Measurements from ENCODE around the gene CTNNA3.
"Not testable (repeated sequence)": the region's sequence is repeated elsewhere in the genome, so short reads cannot be mapped to it uniquely, and the experiment has no call there.

The CTNNA3 gene

DNA sequence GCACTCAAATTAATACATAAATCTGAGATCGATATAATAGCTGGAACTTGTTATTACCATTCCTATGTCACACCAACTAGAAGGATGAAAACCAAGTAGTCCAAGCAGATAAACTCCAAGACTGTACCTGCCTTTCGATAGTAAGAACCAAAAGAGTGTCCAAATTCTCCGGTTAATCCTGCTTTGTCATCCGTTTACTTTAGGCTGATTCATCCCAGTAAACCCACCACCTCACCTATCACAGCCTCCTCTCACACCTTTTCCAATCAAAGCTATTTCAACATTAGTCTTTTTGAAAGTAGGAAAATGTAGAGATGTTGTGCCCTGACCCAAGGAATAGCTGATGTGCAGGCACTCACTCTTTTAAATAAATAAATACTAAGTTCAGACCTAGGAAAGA, 177.2 kb downstream of the CTNNA3 start:
- no peak for DNase-seq (ENCODE audit: low spot score)

DNA sequence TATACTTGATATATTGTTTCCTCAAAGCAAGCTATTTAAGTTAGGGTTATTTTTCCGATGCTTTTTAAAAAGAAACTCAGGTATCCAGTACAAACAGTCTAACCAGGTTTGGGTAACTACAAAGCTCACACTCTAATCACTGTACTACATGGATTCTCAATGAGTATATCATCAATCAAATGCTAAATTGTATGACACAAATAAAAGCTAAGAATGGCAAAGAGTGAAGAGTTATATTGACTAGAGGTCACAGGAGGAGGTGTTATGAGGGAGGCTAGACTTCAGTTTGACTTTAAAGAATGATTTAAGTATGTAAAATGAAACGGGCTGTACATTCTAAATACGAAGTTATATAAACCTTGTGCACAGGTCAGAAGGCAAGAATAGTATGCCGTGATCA, 178.0 kb downstream of the CTNNA3 start:
- DNase-seq (ENCODE audit: low spot score): no peak

DNA sequence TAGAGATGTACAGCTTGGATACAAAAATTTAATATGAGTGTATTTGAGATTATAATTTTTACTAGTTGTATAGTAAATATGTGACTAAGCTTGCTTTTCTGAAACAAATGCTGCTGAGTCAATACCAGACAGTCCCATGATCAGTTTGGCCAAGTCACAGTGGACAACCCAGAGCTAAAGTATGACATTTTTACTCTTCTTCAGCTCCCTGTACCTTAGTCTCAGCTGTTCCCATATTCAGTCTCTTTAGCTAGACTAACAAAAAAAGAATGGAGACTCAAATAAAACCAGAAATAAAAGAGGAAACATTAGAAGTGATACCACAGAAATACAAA, 189.3 kb downstream of the CTNNA3 start:
- no peak for DNase-seq (ENCODE audit: low spot score)

DNA sequence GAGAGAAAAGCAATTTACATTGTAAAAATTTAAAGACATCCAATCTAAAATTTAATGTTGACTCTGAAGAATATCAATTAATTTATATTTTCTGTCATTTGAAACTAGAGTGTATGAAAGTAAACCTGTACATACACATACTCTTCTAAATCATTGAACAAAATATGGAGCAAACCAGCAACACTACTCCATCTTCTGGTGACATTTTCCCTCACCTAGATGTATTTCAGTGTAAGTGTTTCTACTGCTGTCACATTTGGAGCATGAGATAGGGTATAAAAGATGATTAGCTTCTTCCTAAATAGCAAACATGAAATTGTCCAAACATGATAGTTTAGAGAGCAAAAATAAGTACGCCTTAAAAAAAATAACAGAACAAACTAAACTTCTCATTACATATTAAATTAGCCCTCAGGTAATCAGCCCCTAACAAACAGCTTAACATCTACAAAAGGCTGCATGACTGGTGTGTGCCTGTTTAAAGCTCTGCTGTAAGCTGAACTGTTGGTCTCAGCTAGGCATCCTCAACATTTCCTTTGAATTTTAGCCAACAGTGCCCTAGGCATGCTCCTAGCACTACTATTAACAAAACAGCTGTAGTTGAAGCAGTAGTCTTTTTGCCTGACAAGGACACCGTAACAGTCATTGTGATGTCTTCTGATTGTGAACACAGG, 189.8 kb downstream of the CTNNA3 start:
- no peak for DNase-seq (ENCODE audit: low spot score)

DNA sequence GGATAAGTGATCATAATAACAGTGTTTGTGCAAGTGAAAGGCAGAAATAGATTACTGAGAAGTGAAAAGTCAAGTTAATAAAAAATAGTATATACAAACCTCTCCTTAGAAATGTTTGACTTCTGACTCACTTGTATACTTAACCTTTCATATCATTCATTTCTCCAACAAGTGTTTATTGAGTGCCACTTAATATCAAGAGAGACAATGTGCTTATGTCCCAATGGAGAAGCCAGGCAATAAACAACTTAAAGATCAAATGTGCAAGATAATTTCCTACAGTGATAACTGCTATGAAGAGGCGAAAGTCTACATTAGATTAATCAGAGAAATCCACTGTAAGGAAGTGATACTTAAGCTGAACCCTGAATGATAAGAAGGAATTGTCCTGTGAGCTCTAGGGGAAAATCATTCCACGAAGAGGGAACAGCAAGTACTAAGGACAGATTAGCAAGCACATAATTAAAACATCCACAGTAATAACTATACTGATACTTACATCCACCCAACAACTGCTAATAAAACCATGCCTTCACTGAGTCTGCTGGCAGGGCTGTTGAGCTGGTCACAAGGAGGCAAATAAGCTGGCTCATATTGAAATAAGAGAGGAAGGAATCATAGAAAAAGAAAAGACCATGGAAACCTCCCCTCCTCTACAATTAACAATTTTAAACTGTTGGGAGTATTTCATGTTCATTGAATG, 203.5 kb downstream of the CTNNA3 start:
- DNase-seq (ENCODE audit: low spot score): no peak

DNA sequence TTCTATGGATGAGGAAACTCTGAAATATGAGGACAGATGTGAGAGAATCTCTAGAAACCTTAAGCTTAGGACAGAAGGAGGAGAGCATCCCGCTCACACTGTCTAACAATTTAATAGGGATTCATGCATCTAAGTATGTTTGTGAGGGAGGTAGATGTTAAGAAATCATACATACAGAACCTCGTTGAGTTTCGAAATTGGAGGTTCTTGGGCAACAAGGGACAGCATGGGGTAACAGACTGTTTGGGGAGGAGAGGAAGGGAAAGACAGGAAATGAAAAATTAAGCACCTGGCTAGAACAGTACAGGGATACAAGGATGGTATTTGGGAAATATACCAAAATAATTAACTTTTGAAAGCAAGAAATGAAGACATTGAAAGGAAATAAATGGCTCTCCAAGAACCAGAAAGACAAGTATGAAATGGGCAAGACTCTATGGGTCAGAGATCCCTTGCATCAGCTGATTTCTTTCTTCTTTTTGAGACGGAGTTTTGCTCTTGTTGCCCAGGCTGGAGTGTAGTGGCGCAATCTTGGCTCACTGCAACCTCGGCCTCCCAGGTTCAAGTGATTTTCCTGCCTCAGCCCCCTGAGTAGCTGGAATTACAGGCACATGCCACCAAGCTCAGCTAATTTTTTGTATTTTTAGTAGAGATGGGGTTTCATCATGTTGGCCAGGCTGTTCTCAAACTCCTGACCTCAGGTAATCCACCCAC, 207.9 kb downstream of the CTNNA3 start:
- no peak for DNase-seq (ENCODE audit: low spot score)

DNA sequence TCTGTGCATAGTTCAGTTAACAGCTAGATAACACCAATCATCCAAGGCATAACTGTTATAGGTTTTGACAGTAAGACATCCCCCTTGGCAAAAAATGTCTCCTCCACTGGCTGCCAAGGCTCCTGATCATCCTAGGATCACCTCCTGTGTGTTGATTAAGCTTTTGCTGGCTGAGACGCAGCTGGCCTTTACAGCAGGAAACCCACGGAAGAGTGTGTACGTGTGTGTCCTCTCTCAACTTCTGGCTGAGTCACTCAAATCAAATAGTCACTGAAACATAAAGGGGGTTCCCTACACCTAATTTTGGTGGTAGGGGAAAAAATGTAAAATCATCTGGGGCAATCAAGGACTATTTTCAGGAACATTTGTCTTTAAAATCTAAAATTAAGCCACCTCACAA, 208.8 kb downstream of the CTNNA3 start:
- no peak for DNase-seq (ENCODE audit: low spot score)

DNA sequence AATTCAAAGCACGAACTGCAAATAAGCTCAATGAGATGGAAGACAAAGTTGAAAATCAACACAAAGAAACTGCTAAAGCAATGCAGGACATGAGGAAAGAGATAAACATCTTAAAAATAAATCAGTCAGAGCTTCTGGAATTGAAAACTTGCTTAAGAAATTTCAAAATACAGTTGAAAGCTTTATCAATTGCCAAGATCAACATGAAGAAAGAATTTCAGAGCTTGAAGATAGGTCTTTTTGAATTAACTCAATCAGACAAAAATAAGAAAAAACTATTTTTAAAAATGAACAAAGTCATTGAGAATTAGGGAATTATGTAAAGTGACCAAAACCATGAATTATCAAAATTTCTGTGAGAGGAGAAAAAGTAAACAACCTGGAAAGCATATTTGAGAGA, 218.1 kb downstream of the CTNNA3 start:
- DNase-seq (ENCODE audit: low spot score): no peak

DNA sequence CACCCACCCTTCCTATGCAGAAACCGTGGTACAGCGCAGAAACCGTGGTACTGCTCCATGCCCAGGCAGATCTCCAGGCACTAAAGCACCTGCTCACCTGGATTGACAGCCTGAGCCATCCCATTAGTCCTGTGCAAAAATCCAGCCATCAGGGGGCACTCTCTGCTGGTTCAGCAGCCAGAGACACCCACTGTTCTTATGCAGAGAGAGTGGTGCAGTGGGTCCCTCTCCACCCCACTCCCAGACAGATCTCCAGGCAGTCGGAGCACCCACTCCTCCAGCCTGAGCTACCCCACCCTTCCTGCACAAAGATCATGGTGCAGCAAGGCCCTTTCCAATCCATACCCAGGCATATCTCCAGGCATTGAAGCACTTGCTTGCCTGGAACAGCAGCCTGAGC, 219.8 kb downstream of the CTNNA3 start:
- no peak for DNase-seq (ENCODE audit: low spot score)

DNA sequence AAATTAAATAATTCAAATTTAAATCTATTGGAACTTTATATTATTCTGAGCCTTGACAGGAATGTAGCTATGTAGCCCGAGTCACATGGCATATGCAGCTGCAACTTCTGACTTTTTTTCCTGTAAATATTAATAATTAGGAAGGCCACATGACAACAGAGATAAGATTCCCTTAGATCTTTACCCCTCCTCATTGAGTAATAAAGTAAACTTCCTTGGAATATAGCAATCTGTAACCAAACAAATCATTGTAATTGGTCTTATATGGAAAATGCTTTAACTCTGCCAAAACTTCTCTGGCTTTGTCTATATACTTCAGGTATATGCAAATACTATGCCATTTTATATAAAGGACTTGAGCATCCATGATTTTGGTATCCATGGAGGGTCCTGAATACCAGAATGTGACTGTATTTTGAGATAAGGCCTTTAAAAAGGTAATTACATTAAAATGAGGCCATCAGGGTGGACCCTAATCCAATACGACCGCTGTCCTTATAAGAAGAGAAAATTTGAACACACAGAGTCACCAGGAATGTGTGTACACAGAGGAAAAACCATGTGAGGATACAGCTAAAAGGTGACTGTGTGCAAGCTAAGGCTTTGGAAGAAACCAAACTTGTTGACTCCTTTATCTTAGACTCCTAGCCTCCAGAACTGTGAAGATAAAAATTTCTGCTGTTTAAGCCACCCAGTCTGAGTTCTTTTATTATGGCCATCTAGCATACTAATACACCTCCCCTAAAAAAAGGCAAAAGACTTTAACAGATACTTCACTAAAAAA, 222.0 kb downstream of the CTNNA3 start:
- DNase-seq (ENCODE audit: low spot score): no peak

DNA sequence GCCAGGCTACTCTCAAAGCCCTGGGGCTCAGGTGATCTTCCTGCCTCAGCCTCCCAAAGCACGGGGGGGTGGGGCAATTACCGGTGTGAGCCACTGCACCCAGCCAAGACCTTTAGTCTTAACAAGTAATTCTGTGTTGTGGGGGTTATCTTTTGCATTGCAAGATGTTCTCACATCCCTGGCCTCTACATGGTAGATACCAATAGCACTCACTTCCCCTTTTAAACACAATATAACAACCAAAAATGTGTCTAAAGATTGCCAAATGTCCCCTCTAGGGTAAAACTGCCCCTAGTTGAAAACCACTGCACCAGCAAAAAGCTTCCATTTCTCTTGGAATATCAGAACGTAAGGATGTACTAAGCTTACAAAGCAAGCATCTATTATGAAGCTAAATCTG, 225.0 kb downstream of the CTNNA3 start:
- no peak for DNase-seq (ENCODE audit: low spot score)

DNA sequence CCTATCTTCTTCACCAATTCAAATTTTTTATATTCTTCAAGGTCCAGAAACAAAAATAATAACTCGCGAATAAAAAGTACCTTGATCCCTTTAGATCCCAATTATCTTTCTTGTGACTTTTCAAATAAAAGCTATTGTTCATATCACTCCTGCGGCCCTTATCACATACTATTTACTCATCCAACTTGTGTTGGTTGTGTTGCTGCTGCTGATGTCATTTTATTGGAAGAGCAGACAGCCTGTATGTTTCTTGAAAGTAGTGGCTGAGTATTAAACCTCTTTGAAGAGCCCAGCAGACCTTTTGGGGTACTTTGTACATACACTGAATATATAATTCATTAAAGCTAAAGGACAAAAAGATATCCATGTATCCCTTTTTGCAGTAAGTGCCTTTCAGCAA, 231.7 kb downstream of the CTNNA3 start:
- DNase-seq (ENCODE audit: low spot score): no peak

DNA sequence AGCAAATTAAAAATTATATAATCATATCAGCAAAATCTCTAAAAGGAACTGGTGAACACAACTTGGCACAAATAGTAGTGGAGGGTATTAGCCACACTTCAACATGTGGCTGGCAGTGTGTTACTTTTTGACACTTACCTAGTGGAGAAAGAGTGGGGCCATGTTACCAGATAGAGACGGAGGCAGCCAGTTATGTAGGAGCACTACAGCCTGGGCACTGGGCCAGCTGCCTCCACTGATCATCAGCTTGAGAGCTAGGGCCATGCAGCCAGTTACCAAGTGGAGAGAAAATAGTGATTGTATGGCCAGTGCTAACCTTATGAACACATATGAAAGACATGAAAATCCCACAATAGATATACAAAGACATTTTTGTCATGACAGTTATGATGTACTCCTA, 243.1 kb downstream of the CTNNA3 start:
- no peak for DNase-seq (ENCODE audit: low spot score)

DNA sequence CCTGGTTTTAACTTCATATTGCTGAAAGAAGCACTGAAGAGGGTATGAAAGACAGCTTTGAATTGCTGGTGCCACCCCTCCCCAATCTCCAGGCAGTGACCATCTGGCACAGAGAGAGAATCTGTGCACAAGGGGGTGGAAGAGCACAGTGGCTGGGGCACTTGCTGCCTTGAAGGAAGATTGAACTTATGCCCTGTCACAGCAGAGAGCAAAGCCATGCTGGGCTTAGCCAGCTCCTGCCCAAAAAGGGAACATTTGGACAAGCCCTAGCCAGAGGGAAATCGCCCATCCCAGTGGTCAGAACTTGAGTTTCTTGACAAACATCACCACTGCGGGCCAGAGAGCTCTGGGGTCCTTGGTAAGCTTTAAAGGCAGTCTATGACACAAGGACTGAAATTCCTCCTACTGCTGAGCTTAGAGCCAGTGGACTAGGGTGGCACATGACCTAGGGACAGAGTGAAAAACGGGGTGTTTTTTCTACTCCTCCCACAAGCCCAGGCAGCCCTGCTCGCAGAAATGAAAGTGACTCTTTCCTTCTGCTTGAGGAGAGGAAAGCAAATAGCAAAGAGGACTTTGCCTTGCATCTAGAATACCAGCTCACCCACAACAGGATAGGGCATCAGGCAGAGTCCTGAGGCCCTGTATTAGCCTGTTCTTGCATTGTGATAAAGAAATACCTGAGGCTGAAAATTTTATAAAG, 257.2 kb downstream of the CTNNA3 start:
- no peak for DNase-seq (ENCODE audit: low spot score)

DNA sequence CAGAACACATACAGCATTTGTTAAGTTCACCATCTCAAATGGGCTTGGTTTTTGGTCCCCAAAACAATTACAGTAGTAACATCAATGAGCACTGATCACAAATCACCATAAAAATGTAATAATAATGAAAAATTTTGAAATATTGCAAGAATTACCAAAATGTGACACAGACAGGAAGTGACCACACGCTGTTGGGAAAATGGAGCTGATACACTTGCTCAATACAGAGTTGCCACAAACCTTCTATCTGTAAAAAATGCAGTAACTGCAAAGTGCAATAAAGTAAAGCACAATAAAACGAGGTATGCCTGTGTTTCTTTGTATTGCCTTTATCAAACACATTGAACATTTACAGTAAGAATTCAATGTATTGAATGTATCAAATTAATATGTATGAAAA, 262.7 kb downstream of the CTNNA3 start:
- no peak for DNase-seq (ENCODE audit: low spot score)

DNA sequence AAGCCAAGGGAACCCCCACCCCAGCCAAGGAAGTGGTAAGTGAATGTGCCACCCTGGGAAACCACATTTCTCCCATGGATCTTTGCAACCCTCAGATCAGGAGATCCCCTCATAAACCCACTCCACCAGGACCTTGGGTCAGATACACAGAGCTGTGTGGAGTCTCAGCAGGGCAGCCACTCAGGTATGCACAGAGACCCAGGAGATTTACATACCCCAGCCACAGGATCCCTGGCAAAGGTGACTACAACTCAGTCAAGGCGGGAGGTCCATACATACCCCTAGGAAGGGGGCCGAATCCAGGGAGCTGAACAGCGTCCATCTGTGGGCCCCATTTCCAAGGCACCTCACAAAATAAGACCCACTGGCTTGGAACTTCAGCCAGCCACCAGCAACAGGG, 293.4 kb downstream of the CTNNA3 start:
- no peak for DNase-seq (ENCODE audit: low spot score)

DNA sequence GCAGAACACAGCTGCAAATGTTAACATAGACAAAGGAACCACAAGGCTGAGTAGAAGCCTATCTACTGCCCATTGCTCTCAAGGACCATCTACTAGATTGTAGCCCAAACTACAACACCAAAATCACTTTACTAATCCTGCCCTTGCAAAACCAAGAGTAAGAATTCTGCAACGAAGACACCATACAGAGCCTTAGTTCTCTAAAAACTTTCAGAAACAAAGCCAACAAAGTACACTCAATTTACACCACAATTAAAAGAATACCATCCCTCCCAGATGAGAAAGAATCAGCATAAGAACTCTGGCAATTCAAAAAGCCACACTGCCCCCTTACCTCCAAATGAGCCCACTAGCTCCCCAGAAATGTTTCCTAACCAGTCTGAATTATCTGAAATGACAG, 294.3 kb downstream of the CTNNA3 start:
- no peak for DNase-seq (ENCODE audit: low spot score)

DNA sequence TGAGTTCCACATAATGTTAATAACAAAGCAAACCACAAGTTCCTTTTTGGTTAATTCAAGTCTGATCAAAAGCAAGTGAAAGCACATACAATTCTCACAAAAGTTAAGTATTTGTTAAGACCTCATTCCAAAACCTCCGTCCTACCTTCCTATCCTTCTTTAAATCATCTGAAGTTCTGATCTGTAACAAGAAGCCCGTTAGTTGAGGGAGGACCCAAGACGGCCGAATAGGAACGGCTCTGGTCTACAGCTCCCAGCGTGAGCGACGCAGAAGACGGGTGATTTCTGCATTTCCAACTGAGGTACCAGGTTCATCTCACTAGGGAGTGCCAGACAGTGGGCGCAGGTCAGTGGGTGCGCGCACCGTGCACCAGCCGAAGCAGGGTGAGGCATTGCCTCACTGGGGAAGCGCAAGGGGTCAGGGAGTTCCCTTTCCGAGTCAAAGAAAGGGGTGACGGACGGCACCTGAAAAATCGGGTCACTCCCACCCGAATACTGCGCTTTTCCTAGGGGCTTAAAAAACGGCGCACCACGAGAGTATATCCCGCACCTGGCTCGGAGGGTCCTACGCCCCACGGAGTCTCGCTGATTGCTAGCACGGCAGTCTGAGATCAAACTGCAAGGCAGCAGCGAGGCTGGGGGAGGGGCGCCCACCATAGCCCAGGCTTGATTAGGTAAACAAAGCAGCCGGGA, 309.0 kb downstream of the CTNNA3 start:
- not testable (repeated sequence) for DNase-seq (ENCODE audit: low spot score)

DNA sequence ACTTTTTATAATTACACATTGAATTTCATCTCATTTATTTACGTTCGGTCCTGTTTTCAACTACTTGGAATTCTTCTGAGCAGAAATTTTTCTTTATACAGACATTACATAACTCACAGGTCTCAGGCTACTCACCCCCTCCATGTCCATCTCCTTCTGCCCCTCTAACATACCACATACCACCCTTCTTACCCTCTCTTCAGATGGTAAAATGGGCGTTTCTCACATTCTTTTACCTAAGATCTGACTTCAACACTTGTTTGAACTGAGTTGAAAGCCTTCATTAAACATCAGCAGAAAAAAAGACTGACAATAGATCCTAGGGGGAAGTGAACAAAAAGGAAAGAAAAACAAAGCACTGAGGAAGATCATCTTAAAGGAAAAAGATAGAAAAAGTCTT, 309.7 kb downstream of the CTNNA3 start:
- DNase-seq (ENCODE audit: low spot score): no peak

DNA sequence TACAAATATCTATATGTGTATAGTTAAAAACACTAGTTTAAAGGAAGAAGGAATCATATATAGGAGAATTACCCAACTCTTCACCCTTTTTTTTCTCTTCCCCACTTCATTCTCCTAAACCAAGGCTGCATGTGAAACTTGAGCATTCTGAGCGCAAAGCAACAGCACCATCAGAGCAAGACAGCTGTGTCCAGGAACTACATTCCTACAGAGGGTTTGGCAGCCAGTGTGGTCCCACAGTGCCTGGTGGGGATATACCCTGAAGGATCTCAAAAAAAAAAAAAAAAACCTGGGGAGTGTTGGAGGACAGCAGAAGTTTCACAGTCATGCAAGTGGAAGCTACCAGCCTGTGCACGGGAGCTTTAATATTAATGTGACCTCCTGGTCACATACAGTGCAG, 310.4 kb downstream of the CTNNA3 start:
- DNase-seq (ENCODE audit: low spot score): no peak

DNA sequence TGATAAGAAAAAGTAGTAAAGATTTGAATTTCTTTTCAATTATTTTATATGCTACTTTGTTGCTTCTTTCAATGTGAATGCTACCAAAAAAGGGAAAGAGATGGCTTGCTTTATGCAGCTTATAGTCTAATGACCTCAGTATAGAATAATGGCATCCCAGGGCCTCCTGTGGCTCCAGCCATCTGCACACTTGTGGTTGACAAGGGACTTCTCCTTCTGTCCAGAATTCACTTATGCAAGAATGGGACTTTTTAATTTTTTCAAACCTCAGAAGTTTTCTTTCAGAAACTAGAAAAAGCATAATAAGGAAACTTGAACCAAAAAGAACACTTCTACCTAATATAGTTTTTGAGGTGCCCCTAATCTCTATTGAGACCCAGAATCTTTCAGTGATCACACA, 310.9 kb downstream of the CTNNA3 start:
- no peak for DNase-seq (ENCODE audit: low spot score)

Measured in SK-N-DZ (cell line).